ENCODE data around the gene MESP2.

DNA sequence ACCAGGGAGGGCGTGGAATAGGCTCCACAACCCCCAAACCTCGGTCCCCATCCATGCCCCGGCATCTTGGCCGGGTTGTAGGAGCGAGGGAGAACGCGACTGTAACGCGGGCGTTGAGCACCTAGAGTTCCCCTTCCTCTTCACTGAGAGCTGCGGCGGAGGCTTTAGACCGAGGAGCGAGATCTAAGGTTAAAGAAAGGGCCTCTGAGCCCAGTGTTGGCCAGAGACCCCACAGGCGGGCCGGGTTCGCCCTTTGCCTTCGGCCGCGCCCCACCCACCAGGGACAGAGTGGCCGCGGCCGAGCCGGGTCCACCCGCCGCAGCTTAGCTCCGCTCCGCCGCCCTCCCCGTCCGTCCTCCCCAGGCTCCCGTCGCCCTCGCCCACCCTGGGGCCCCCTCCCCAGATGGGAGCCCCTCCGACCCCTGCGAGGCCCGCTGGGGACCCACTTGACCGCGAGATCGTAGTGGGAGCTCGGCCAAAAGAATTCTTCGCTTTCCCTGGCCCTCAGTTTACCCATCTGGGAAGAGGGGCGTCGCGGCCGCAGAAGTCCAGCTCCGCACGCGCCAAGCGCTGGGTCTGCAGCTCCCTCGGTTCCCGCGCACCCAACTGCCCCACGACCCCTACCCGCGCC is 38.1 kb downstream of the MESP2 start:
- TF ChIP-seq, protein P1, sequence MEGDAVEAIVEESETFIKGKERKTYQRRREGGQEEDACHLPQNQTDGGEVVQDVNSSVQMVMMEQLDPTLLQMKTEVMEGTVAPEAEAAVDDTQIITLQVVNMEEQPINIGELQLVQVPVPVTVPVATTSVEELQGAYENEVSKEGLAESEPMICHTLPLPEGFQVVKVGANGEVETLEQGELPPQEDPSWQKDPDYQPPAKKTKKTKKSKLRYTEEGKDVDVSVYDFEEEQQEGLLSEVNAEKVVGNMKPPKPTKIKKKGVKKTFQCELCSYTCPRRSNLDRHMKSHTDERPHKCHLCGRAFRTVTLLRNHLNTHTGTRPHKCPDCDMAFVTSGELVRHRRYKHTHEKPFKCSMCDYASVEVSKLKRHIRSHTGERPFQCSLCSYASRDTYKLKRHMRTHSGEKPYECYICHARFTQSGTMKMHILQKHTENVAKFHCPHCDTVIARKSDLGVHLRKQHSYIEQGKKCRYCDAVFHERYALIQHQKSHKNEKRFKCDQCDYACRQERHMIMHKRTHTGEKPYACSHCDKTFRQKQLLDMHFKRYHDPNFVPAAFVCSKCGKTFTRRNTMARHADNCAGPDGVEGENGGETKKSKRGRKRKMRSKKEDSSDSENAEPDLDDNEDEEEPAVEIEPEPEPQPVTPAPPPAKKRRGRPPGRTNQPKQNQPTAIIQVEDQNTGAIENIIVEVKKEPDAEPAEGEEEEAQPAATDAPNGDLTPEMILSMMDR (conservative IDR thresholded peaks at IDR 0.05; ENCODE audit: low read length), result no peak
- no peak for TF ChIP-seq EZH2phosphoT487 (IDR thresholded peaks at IDR 0.05; ENCODE audit: borderline replicate concordance, low read depth, low read length)

Data from OCI-LY7 (cell line).